ENCODE results near the gene DYSF. TPM values are rescaled to one million over a fixed set of nuclear protein-coding genes. Genes with fewer than 3 reads are reported as not detected.

DYSF gene
- total and polyA plus RNA-seq, 2 donors (not counting 3 experiments of a cell fraction or from before 2014, with no cell fraction given) = 50.9 to 152 TPM

- no peak overlapping the region for H2AFZ ChIP-seq (ENCODE audit: low read depth, low read length)
- intact Hi-C loops (cut with micrococcal nuclease) (no loop called here), dilution Hi-C loops (cut with MboI; ENCODE audit: extremely low pct_ligation_motif_present, low sequenced_read_pairs) (no loop called here)
- H3K27me3 ChIP-seq (ENCODE audit: control insufficient read depth in 2 of 2, insufficient read depth in 2 of 2, low read length in 2 of 2) = no peaks in the 10 kb centered on the region
- ChIA-PET CTCF (interaction anchor here (0.9 to 2.4 kb wide), 5 partner anchors 22 to 599 kb away, joined by 3 to 15 read pairs (median 6); no protein-coding TSS in a partner anchor), POLR2A (no interaction called here)
- H3K36me3 ChIP-seq (ENCODE audit: control insufficient read depth in 2 of 2, extremely low read depth in 1 of 2, insufficient read depth in 2 of 2, low read length in 2 of 2) = peaks cover 0 to 34% of the 10 kb centered on the region in 2 experiments
- no TSS peak for BruUV-seq (replicated peaks)
- no peaks in the 10 kb centered on the region for H3K79me2 ChIP-seq (ENCODE audit: control insufficient read depth, insufficient read depth, low read length)
- no peak for TF ChIP-seq EZH2 (IDR thresholded peaks at IDR 0.05; ENCODE audit: borderline replicate concordance, low read depth, low read length, severe bottlenecking)
- TF ChIP-seq, protein P1, sequence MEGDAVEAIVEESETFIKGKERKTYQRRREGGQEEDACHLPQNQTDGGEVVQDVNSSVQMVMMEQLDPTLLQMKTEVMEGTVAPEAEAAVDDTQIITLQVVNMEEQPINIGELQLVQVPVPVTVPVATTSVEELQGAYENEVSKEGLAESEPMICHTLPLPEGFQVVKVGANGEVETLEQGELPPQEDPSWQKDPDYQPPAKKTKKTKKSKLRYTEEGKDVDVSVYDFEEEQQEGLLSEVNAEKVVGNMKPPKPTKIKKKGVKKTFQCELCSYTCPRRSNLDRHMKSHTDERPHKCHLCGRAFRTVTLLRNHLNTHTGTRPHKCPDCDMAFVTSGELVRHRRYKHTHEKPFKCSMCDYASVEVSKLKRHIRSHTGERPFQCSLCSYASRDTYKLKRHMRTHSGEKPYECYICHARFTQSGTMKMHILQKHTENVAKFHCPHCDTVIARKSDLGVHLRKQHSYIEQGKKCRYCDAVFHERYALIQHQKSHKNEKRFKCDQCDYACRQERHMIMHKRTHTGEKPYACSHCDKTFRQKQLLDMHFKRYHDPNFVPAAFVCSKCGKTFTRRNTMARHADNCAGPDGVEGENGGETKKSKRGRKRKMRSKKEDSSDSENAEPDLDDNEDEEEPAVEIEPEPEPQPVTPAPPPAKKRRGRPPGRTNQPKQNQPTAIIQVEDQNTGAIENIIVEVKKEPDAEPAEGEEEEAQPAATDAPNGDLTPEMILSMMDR (IDR thresholded peaks at IDR 0.05; ENCODE audit: extremely low read depth in 1 of 2, insufficient read depth in 1 of 2, low read depth in 1 of 2, low read length in 2 of 2) = no peak
- TF ChIP-seq POLR2A (IDR thresholded peaks at IDR 0.05; ENCODE audit: low read depth, low read length) = no peak
- TF ChIP-seq FOS (IDR thresholded peaks at IDR 0.05; ENCODE audit: borderline replicate concordance, insufficient read depth, low read length) = no peak
- no peak for TF ChIP-seq GATA2 (IDR thresholded peaks at IDR 0.05; ENCODE audit: insufficient read depth, insufficient read length, low read depth, low read length)
- TF ChIP-seq POLR2AphosphoS5 (IDR thresholded peaks at IDR 0.05; ENCODE audit: insufficient read depth, low read depth, low read length) = no peak
- TF ChIP-seq MAX (IDR thresholded peaks at IDR 0.05; ENCODE audit: insufficient read depth, insufficient read length) = no peak
- no peak for TF ChIP-seq MYC (IDR thresholded peaks at IDR 0.05; ENCODE audit: low read depth, low read length)
- TF ChIP-seq JUN (IDR thresholded peaks at IDR 0.05; ENCODE audit: borderline replicate concordance, insufficient read depth, insufficient read length, low read depth) = no peak
- H3K9me3 ChIP-seq (replicated peaks; ENCODE audit: control insufficient read depth, insufficient read depth, low read length) = no peaks in the 10 kb centered on the region
- no peak overlapping the region for H3K4me2 ChIP-seq (ENCODE audit: insufficient read depth, low read length)
- no peaks in the 10 kb centered on the region for H3K9me1 ChIP-seq (replicated peaks; ENCODE audit: control insufficient read depth, extremely low read depth, insufficient read depth, low read length)
- H3K4me1 ChIP-seq (ENCODE audit: control insufficient read depth, extremely low read depth, insufficient read depth, low read length) = peaks cover 10% of the 10 kb centered on the region
- H3K4me3 ChIP-seq (replicated peaks in 1 of 3; ENCODE audit: insufficient read depth in 1 of 3, low read depth in 1 of 3, low read length in 3 of 3) = no peak overlapping the region
- FAIRE-seq (no peak), DNase-seq (ENCODE audit: low read depth, low spot score) (no peak)
- H4K20me1 ChIP-seq (replicated peaks; ENCODE audit: control insufficient read depth, extremely low read depth, insufficient read depth, low read length) = no peaks in the 10 kb centered on the region
- no peak overlapping the region for H3K27ac ChIP-seq (ENCODE audit: insufficient read depth, low read depth, low read length)
- H3K9ac ChIP-seq (replicated peaks; ENCODE audit: extremely low read depth, insufficient read depth, low read length) = no peak overlapping the region
Measured at GRCh38 chr2:71552861-71553301, 99.5 kb downstream of the DYSF start.

Data from endothelial cell of umbilical vein (primary cell).